ENCODE results near the gene ZNF275. TPM values are rescaled to one million over a fixed set of nuclear protein-coding genes. Genes with fewer than 3 reads are reported as not detected.

The ZNF275 gene
- total RNA-seq, 1 experiment from 2014 or later, result 9.8 TPM

- Histone ChIP-seq H3K4me2 (ENCODE audit: low read length) (no peak overlapping the region), H3K9me2 (ENCODE audit: insufficient read depth) (no peaks in the 10 kb centered on the region), H3K9ac (ENCODE audit: low read length) (no peak overlapping the region), H3K27ac (ENCODE audit: low read depth, low read length) (no peak overlapping the region), H3K4me1 (ENCODE audit: control insufficient read depth in 1 of 2, insufficient read depth in 2 of 2, low read length in 2 of 2) (no peaks in the 10 kb centered on the region), H3K79me2 (ENCODE audit: insufficient read depth, low read length) (no peaks in the 10 kb centered on the region), H3K4me3 (replicated peaks in 1 of 2; ENCODE audit: low read depth in 1 of 2, low read length in 2 of 2) (no peak overlapping the region), H3K27me3 (ENCODE audit: insufficient read depth, low read length) (0 out of 2 replicates have a peak, but pooled peaks cover 2% of the 10 kb centered on the region), H3K36me3 (ENCODE audit: control insufficient read depth in 1 of 2, insufficient read depth in 2 of 2, low read length in 2 of 2) (no peaks in the 10 kb centered on the region), H3K9me3 (ENCODE audit: control insufficient read depth in 1 of 2, insufficient read depth in 1 of 2, low read depth in 1 of 2, low read length in 2 of 2) (no peaks in the 10 kb centered on the region), H2AFZ (ENCODE audit: low read depth, low read length, poor library complexity, severe bottlenecking) (no peak overlapping the region), H4K20me1 (ENCODE audit: insufficient read depth) (no peaks in the 10 kb centered on the region)
- no peak for TF ChIP-seq FOSL1 (IDR thresholded peaks at IDR 0.05; ENCODE audit: low read depth)
- no peak for TF ChIP-seq TCF7L2 (IDR thresholded peaks at IDR 0.05; ENCODE audit: borderline replicate concordance, extremely low read depth, insufficient read depth, insufficient read length)
- no peak for TF ChIP-seq CBX3 (IDR thresholded peaks at IDR 0.05; ENCODE audit: low read depth)
- TF ChIP-seq ZNF274 (IDR thresholded peaks at IDR 0.05; ENCODE audit: low read depth, low read length), result no peak
- no peak for TF ChIP-seq REST (IDR thresholded peaks at IDR 0.05; ENCODE audit: low read depth)
- TF ChIP-seq CTCF (IDR thresholded peaks at IDR 0.05 in 2 of 3, conservative IDR thresholded peaks at IDR 0.05 in 1 of 3; ENCODE audit: borderline replicate concordance in 1 of 3, insufficient read depth in 1 of 3, low read depth in 2 of 3, low read length in 2 of 3), result no peak
- TF ChIP-seq POLR2A (IDR thresholded peaks at IDR 0.05; ENCODE audit: borderline replicate concordance, extremely low read depth, insufficient read depth, insufficient read length), result no peak
- TF ChIP-seq MAX (IDR thresholded peaks at IDR 0.05), result no peak
- TF ChIP-seq SRF (IDR thresholded peaks at IDR 0.05; ENCODE audit: low read depth), result no peak
- TF ChIP-seq YY1 (IDR thresholded peaks at IDR 0.05; ENCODE audit: extremely low read depth, insufficient replicate concordance, low read depth, low read length), result no peak
- TF ChIP-seq ZBTB33 (IDR thresholded peaks at IDR 0.05; ENCODE audit: extremely low read depth, insufficient replicate concordance, low read length), result no peak
- TF ChIP-seq RAD21 (IDR thresholded peaks at IDR 0.05; ENCODE audit: low read depth), result no peak
- no peak for TF ChIP-seq ATF3 (IDR thresholded peaks at IDR 0.05)
- no peak for TF ChIP-seq JUND (IDR thresholded peaks at IDR 0.05)
- TF ChIP-seq SP1 (IDR thresholded peaks at IDR 0.05; ENCODE audit: low read depth), result no peak
- no peak for TF ChIP-seq CEBPB (IDR thresholded peaks at IDR 0.05; ENCODE audit: low read depth)
- ChIA-PET CTCF (no interaction called here), RAD21 (ENCODE audit: low non-redundant PET in 1 of 2, low total read pairs in 2 of 2, uncharacterized antibody in 2 of 2, unreplicated experiment in 2 of 2) (no interaction called here), POLR2A (no interaction called here)
- no peak for DNase-seq (ENCODE audit: low read depth, low spot score)
- ATAC-seq, result no peak
- BruUV-seq (replicated peaks), result no TSS peak
- intact Hi-C loops (cut with micrococcal nuclease), result no loop called here
Observed at GRCh38 chrX:153370293-153371055, 36.5 kb downstream of the ZNF275 start.

All from HCT116 (cell line).